OCI-LY3 (cell line): ENCODE measurements around the gene CEP85L.

Experiments
- H2AFZ ChIP-seq: fragments of 200-600, 300-600 bp; shearing (Covaris generic); 2 replicates; pipeline ENCODE4 v1.6.0; 2014; ENCODE audit warnings: antibody characterized with exemption, low read depth, low read length
- H3K27ac ChIP-seq: fragments of 200-600, 300-600 bp; sonication (generic); 2 replicates; pipeline ENCODE4 v1.5.1; 2014; ENCODE audit warnings: mild to moderate bottlenecking, low read length, moderate library complexity, mixed read lengths
- H3K27me3 ChIP-seq: fragments of 200-600, 300-600 bp; sonication (generic); 2 replicates; pipeline ENCODE4 v1.6.1; 2014; ENCODE audit warnings: low read depth, low read length, mixed read lengths
- H3K36me3 ChIP-seq: fragments of 200-600, 300-600 bp; sonication (generic); replicated peaks from 2 replicates; pipeline ENCODE3; 2014; ENCODE audit warnings: low read depth, low read length, mixed read lengths
- H3K4me1 ChIP-seq: fragments of 300-600, 200-600 bp; sonication (generic); 2 replicates; pipeline ENCODE4 v1.6.1; 2014; ENCODE audit warnings: low read length, mixed read lengths
- H3K4me2 ChIP-seq: fragments of 200-600, 300-600 bp; sonication (generic); 2 replicates; pipeline ENCODE4 v1.6.1; 2014; ENCODE audit warnings: low read length, mixed read lengths
- H3K4me3 ChIP-seq: fragments of 300-600, 200-600 bp; sonication (generic); 2 replicates; pipeline ENCODE4 v1.5.1; 2014; ENCODE audit warnings: antibody characterized with exemption, mild to moderate bottlenecking, low read length, moderate library complexity
- H3K79me2 ChIP-seq: fragments of 300-600, 200-600 bp; shearing (Covaris generic); 2 replicates; pipeline ENCODE4 v1.6.1; 2014; ENCODE audit warnings: mild to moderate bottlenecking, low read length, mixed read lengths
- H3K9ac ChIP-seq: fragments of 300-600, 200-600 bp; shearing (Covaris generic); 2 replicates; pipeline ENCODE4 v1.6.0; 2014; ENCODE audit warnings: mild to moderate bottlenecking, low read length, moderate library complexity
- H3K9me3 ChIP-seq: fragments of 200-600, 300-600 bp; shearing (Covaris generic); 2 replicates; pipeline ENCODE4 v1.6.1; 2014; ENCODE audit warnings: low read length, mixed read lengths; ENCODE audit not compliant: insufficient read depth
- H4K20me1 ChIP-seq: fragments of 200-600, 300-600 bp; sonication (generic); 2 replicates; pipeline ENCODE4 v1.6.1; 2016; ENCODE audit warnings: low read length, mixed read lengths; ENCODE audit not compliant: insufficient read depth
- CTCF ChIP-seq: fragments of 200-600, 300-600 bp; sonication (generic); IDR thresholded peaks from 2 replicates; pipeline ENCODE4 v1.5.1; 2014; ENCODE audit warnings: antibody characterized with exemption, low read length, low read depth
- EZH2phosphoT487 ChIP-seq: fragments of 200-600 bp; shearing (Covaris generic); IDR thresholded peaks from 2 replicates; pipeline ENCODE4 v1.6.1; 2018; ENCODE audit warnings: antibody characterized with exemption, mixed run types, low read depth

Gene CEP85L

GRCh38 chr6:118591897-118592296 is 59.5 kb downstream of the CEP85L start:
- H3K36me3 ChIP-seq: no peaks in the 10 kb centered on the region
- H3K79me2 ChIP-seq: no peaks in the 10 kb centered on the region
- H4K20me1 ChIP-seq: no peaks in the 10 kb centered on the region
- TF ChIP-seq CTCF: no peak
- TF ChIP-seq EZH2phosphoT487: no peak
- no peak overlapping the region for H3K4me3 ChIP-seq
- H3K4me2 ChIP-seq: no peak overlapping the region
- no peak overlapping the region for H3K27ac ChIP-seq
- H2AFZ ChIP-seq: no peak overlapping the region
- H3K27me3 ChIP-seq: no peaks in the 10 kb centered on the region
- H3K4me1 ChIP-seq: no peaks in the 10 kb centered on the region
- H3K9ac ChIP-seq: no peak overlapping the region
- H3K9me3 ChIP-seq: no peaks in the 10 kb centered on the region

GRCh38 chr6:118589649-118590365 is 61.6 kb downstream of the CEP85L start:
- no peak for TF ChIP-seq CTCF
- TF ChIP-seq EZH2phosphoT487: no peak
- no peaks in the 10 kb centered on the region for H3K79me2 ChIP-seq
- no peaks in the 10 kb centered on the region for H3K27me3 ChIP-seq
- no peak overlapping the region for H3K4me3 ChIP-seq
- no peak overlapping the region for H3K27ac ChIP-seq
- no peaks in the 10 kb centered on the region for H3K4me1 ChIP-seq
- H3K36me3 ChIP-seq: no peaks in the 10 kb centered on the region
- no peak overlapping the region for H2AFZ ChIP-seq
- H3K9ac ChIP-seq: no peak overlapping the region
- no peak overlapping the region for H3K4me2 ChIP-seq
- H3K9me3 ChIP-seq: no peaks in the 10 kb centered on the region
- no peaks in the 10 kb centered on the region for H4K20me1 ChIP-seq

- Histone ChIP-seq H3K4me3 (no peak overlapping the region), H4K20me1 (no peaks in the 10 kb centered on the region), H3K9me3 (no peaks in the 10 kb centered on the region), H3K79me2 (no peaks in the 10 kb centered on the region), H3K36me3 (no peaks in the 10 kb centered on the region), H2AFZ (no peak overlapping the region), H3K4me2 (no peak overlapping the region), H3K4me1 (no peaks in the 10 kb centered on the region), H3K27me3 (no peaks in the 10 kb centered on the region), H3K27ac (no peak overlapping the region), H3K9ac (no peak overlapping the region)
- TF ChIP-seq EZH2phosphoT487 (no peak), CTCF (no peak)
Observed at GRCh38 chr6:118589186-118589585, 62.2 kb downstream of the CEP85L start.

GRCh38 chr6:118588626-118589025 is 62.8 kb downstream of the CEP85L start:
- no peaks in the 10 kb centered on the region for H3K9me3 ChIP-seq
- no peaks in the 10 kb centered on the region for H4K20me1 ChIP-seq
- H3K36me3 ChIP-seq: no peaks in the 10 kb centered on the region
- H3K4me1 ChIP-seq: no peaks in the 10 kb centered on the region
- H3K4me2 ChIP-seq: no peak overlapping the region
- H3K27me3 ChIP-seq: no peaks in the 10 kb centered on the region
- no peak overlapping the region for H3K4me3 ChIP-seq
- H3K79me2 ChIP-seq: no peaks in the 10 kb centered on the region
- no peak overlapping the region for H3K9ac ChIP-seq
- H2AFZ ChIP-seq: no peak overlapping the region
- TF ChIP-seq CTCF (no peak), EZH2phosphoT487 (no peak)
- no peak overlapping the region for H3K27ac ChIP-seq
